Endothelial cell of umbilical vein (primary cell): ENCODE results near the gene SLC4A11. TPM values are rescaled to one million over a fixed set of nuclear protein-coding genes. Genes with fewer than 3 reads are reported as not detected.

ENCODE experiments used
- BruUV-seq: library from RNA; stranded (reverse); fragments of 400-500 nt; replicated peaks from 2 replicates; lab custom pipeline; 2021; lab: Mats Ljungman, UMichigan
- CTCF ChIA-PET: fragments of 300-600, 350-600 bp; sonication (Branson Sonifier 250); formaldehyde crosslinking; loops from one replicate; lab custom pipeline; 2021; ENCODE audit warnings: antibody characterized with exemption, inconsistent platforms; lab: Charles Lee
- POLR2A ChIA-PET: fragments of 300-600, 350-600 bp; sonication (Branson Sonifier 250); formaldehyde crosslinking; loops from one replicate; lab custom pipeline; 2021; ENCODE audit warnings: antibody characterized with exemption, inconsistent platforms; lab: Charles Lee
- DNase-seq: peaks from one replicate; pipeline ENCODE4 v3.0.0-alpha.2; 2011; ENCODE audit warnings: low read depth, low spot score
- FAIRE-seq: peaks from 2 replicates; lab custom pipeline; 2011; peaks lifted over from hg19 to GRCh38; lab: Jason Lieb, UNC
- H2AFZ ChIP-seq: 2 replicates; pipeline ENCODE4 v1.6.0; 2012; ENCODE audit warnings: low read depth, low read length, control low read depth, inconsistent platforms
- H3K27ac ChIP-seq: 2 replicates; pipeline ENCODE4 v1.5.1; 2011; ENCODE audit warnings: low read depth, mild to moderate bottlenecking, control low read depth, low read length, moderate library complexity; ENCODE audit not compliant: insufficient read depth
- H3K27me3 ChIP-seq, 2 experiments: 2 replicates each; pipeline versions ENCODE4 v1.6.0 to v1.6.1; 2011; ENCODE audit warnings: low read length in 2 of 2, mixed read lengths in 1 of 2; ENCODE audit not compliant: control insufficient read depth in 2 of 2, insufficient read depth in 2 of 2
- H3K36me3 ChIP-seq, 2 experiments: 2 replicates in 1 of 2; 3 replicates in 1 of 2; pipeline ENCODE4 v1.5.1; 2011; ENCODE audit warnings: low read length in 2 of 2, mild to moderate bottlenecking in 1 of 2, moderate library complexity in 1 of 2; ENCODE audit not compliant: control insufficient read depth in 2 of 2, insufficient read depth in 2 of 2; ENCODE audit errors: extremely low read depth in 1 of 2
- H3K4me1 ChIP-seq: 3 replicates; pipeline ENCODE4 v1.5.1; 2011; ENCODE audit warnings: mild to moderate bottlenecking, low read length; ENCODE audit not compliant: control insufficient read depth, insufficient read depth; ENCODE audit errors: extremely low read depth
- H3K4me2 ChIP-seq: 2 replicates; pipeline ENCODE4 v1.6.1; 2011; ENCODE audit warnings: low read length, control low read depth, mixed read lengths; ENCODE audit not compliant: insufficient read depth
- H3K4me3 ChIP-seq, 3 experiments: fragments of 200-600 bp in 1 of 3; sonication (generic), shearing (Covaris generic) in 1 of 3; replicated peaks in 1 of 3; 2 replicates each; pipeline ENCODE4 v1.5.1; 2011 to 2016; ENCODE audit warnings: control low read depth in 3 of 3, low read length in 3 of 3, mild to moderate bottlenecking in 2 of 3, inconsistent platforms in 1 of 3, low read depth in 1 of 3, moderate library complexity in 1 of 3; ENCODE audit not compliant: insufficient read depth in 1 of 3
- H3K79me2 ChIP-seq: 2 replicates; pipeline ENCODE4 v1.6.0; 2012; ENCODE audit warnings: low read length, inconsistent platforms; ENCODE audit not compliant: control insufficient read depth, insufficient read depth
- H3K9ac ChIP-seq: replicated peaks from 2 replicates; pipeline ENCODE3; 2011; ENCODE audit warnings: low read length, control low read depth; ENCODE audit not compliant: insufficient read depth; ENCODE audit errors: extremely low read depth
- H3K9me1 ChIP-seq: replicated peaks from 3 replicates; pipeline ENCODE4 v1.6.0; 2011; ENCODE audit warnings: mild to moderate bottlenecking, low read length; ENCODE audit not compliant: control insufficient read depth, insufficient read depth; ENCODE audit errors: extremely low read depth
- H3K9me3 ChIP-seq: replicated peaks from 2 replicates; pipeline ENCODE4 v1.5.1; 2012; ENCODE audit warnings: low read length, inconsistent platforms; ENCODE audit not compliant: control insufficient read depth, insufficient read depth
- H4K20me1 ChIP-seq: replicated peaks from 2 replicates; pipeline ENCODE3; 2011; ENCODE audit warnings: mild to moderate bottlenecking, low read length; ENCODE audit not compliant: control insufficient read depth, insufficient read depth; ENCODE audit errors: extremely low read depth
- CTCF ChIP-seq, 2 donors: IDR thresholded peaks; 1 replicate in 1 of 2; 2 replicates in 1 of 2; pipeline ENCODE4 v1.5.1; 2011; ENCODE audit warnings: low read length in 2 of 2, mild to moderate bottlenecking in 2 of 2, moderate library complexity in 2 of 2, control low read depth in 1 of 2, inconsistent platforms in 1 of 2, low read depth in 1 of 2; ENCODE audit not compliant: insufficient read depth in 1 of 2; ENCODE audit errors: extremely low read depth in 1 of 2
- EZH2 ChIP-seq: IDR thresholded peaks from 2 replicates; pipeline ENCODE4 v1.6.1; 2012; ENCODE audit warnings: borderline replicate concordance, low read depth, mild to moderate bottlenecking, moderate library complexity, low read length, inconsistent platforms; ENCODE audit not compliant: severe bottlenecking
- FOS ChIP-seq: IDR thresholded peaks from 2 replicates; pipeline ENCODE4 v1.6.1; 2011; ENCODE audit warnings: mild to moderate bottlenecking, low read length, moderate library complexity, borderline replicate concordance; ENCODE audit not compliant: insufficient read depth
- GATA2 ChIP-seq: IDR thresholded peaks from 2 replicates; pipeline ENCODE4 v1.7.0; 2011; ENCODE audit warnings: low read depth, mild to moderate bottlenecking, moderate library complexity, mixed read lengths, low read length; ENCODE audit not compliant: insufficient read length, insufficient read depth
- JUN ChIP-seq: IDR thresholded peaks from 2 replicates; pipeline ENCODE4 v1.6.1; 2011; ENCODE audit warnings: borderline replicate concordance, low read depth; ENCODE audit not compliant: insufficient read length, insufficient read depth
- MAX ChIP-seq: IDR thresholded peaks from 2 replicates; pipeline ENCODE4 v1.6.1; 2011; ENCODE audit not compliant: insufficient read depth, insufficient read length
- MYC ChIP-seq: IDR thresholded peaks from one replicate; pipeline ENCODE4 v1.6.1; 2011; ENCODE audit warnings: mild to moderate bottlenecking, low read depth, low read length
- POLR2A ChIP-seq: IDR thresholded peaks from 2 replicates; pipeline ENCODE4 v1.6.1; 2012; ENCODE audit warnings: low read depth, mild to moderate bottlenecking, control low read depth, low read length
- POLR2AphosphoS5 ChIP-seq: IDR thresholded peaks from 2 replicates; pipeline ENCODE4 v1.6.1; 2012; ENCODE audit warnings: low read depth, mild to moderate bottlenecking, control low read depth, low read length, moderate library complexity; ENCODE audit not compliant: insufficient read depth
- dilution Hi-C: fragments of 300-500 bp; cut with MboI; formaldehyde crosslinking; loops from one replicate; pipeline ENCODE4 v1.15.0; 2019; ENCODE audit warnings: low sequenced_read_pairs; ENCODE audit not compliant: extremely low pct_ligation_motif_present
- intact Hi-C: fragments of 100-400 bp; cut with micrococcal nuclease; formaldehyde crosslinking; loops from one replicate; pipeline ENCODE4 v1.10.0; 2022
- polyA plus RNA-seq, 4 experiments: library from polyadenylated mRNA; depleted of rRNA in 3 of 4; stranded (reverse) in 3 of 4; unstranded in 1 of 4; fragments of >200 nt; gene quantifications; 2 replicates each; pipeline versions ENCODE4 v1.2.1 to v1.2.3, GENCODE V29; 2011 to 2012; ENCODE audit warnings: missing spikeins in 1 of 4
- total RNA-seq: library from RNA; stranded (reverse); gene quantifications from 2 replicates; pipeline ENCODE4 v1.2.3, GENCODE V29; 2021

The SLC4A11 gene
- total and polyA plus RNA-seq, 2 donors (not counting 3 experiments of a cell fraction or from before 2014, with no cell fraction given), result 5.7 to 10.2 TPM

DNA sequence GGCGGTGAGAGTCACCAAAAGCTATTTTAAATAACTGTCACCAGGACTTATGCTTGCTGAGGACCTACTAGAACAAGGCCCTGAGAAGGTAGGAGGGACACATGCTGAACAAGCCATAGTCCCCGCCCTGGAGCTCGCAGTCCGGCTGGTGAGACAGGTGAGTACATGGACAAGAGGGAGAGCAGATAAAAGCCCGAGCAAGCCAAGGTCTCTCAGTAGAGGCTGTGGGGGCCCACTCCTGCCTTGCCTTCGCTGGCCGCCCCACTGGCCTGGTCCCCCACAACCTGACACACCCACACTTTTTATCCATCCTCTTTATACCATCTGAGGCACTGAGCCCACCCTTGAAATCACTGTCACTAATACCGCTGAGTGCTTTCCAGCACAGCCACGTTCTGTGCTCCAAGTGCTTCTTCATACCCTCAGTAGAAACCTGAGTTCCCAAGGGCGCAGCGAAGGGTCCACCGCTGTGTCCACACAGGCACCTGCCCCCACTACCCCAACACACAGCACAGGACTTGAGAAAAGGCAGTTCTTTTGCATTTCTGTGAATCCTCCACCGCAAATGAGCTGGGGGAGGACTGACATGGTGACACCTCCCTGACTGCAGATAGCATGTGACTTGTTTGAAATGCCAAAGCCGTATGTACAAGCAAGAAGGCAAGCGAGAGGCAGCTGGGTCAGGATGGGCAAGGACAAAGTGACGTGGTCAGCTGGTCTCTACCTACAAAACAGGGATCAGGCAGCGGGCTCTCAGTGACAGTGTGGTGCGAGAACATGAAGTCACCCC, 46.6 kb downstream of the SLC4A11 start:
- no peak for DNase-seq
- ChIA-PET POLR2A (no interaction called here), CTCF (interaction anchor here (1.5 kb wide), 1 partner anchor 8 kb away, joined by 3 read pairs; no protein-coding TSS in a partner anchor)
- no peaks in the 10 kb centered on the region for H3K9me3 ChIP-seq
- BruUV-seq, result no TSS peak
- H3K9ac ChIP-seq, result no peak overlapping the region
- FAIRE-seq, result no peak
- H3K79me2 ChIP-seq, result no peaks in the 10 kb centered on the region
- H4K20me1 ChIP-seq, result no peaks in the 10 kb centered on the region
- H3K9me1 ChIP-seq, result no peaks in the 10 kb centered on the region
- H2AFZ ChIP-seq, result no peak overlapping the region
- H3K4me3 ChIP-seq, result no peak overlapping the region
- dilution Hi-C loops, result no loop called here
- no peaks in the 10 kb centered on the region for H3K27me3 ChIP-seq
- intact Hi-C loops, result no loop called here
- no peak overlapping the region for H3K4me2 ChIP-seq
- H3K27ac ChIP-seq, result no peak overlapping the region
- no peaks in the 10 kb centered on the region for H3K4me1 ChIP-seq
- TF ChIP-seq FOS, result no peak
- no peak for TF ChIP-seq JUN
- no peak for TF ChIP-seq POLR2A
- no peak for TF ChIP-seq CTCF (IDR thresholded peaks at IDR 0.05; ENCODE audit: extremely low read depth in 1 of 2, insufficient read depth in 1 of 2, low read depth in 1 of 2, low read length in 2 of 2)
- no peak for TF ChIP-seq GATA2
- no peak for TF ChIP-seq MAX
- TF ChIP-seq POLR2AphosphoS5, result no peak
- no peak for TF ChIP-seq MYC
- TF ChIP-seq EZH2, result no peak
- H3K36me3 ChIP-seq, result peaks cover 17 to 56% of the 10 kb centered on the region in 2 experiments
